SK-N-DZ (cell line): Measurements from ENCODE around the gene DDHD1.

Source experiments
- DNase-seq: peaks from one replicate; pipeline ENCODE4 v3.0.0-alpha.2; 2015; ENCODE audit warnings: low spot score
- small RNA-seq, 2 experiments: library from RNA; depleted of rRNA; stranded (forward); fragments of <200 nt; gene quantifications; one replicate each; pipeline ENCODE3, GENCODE V24; 2014

Gene DDHD1

GRCh38 chr14:52995998-52996397 lies 157.1 kb downstream of the DDHD1 start:
- DNase-seq, result no peak

- no peak for DNase-seq
Measured at GRCh38 chr14:52992236-52992870, 160.8 kb downstream of the DDHD1 start.

GRCh38 chr14:52988139-52988538 lies 165.0 kb downstream of the DDHD1 start:
- DNase-seq, result no peak

DNA sequence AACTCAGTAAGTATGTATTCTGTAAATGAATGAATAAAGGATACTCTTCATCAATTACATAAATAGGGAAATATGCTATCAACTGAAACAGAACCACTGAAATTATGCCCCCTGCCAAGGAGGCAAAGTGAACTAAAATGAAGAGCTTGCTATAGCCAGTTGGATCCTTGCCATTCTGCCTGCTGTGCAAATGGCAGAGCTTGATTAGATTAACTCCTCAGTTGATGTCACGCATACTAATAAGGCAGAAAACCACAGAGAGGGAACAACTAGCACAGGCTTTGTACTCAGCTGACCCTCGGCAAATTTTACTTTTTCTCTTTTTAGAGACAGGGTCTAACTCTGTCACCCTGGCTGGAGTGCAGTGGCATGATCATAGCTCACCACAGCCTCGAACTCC lies 165.6 kb downstream of the DDHD1 start:
- no peak for DNase-seq

- DNase-seq, result no peak
Measured at GRCh38 chr14:52987042-52987441, 166.1 kb downstream of the DDHD1 start.

Small RNA genes lying within 50 kb of the gene (small RNA-seq; reads per million reads assigned to genes)
- gene AL352979.1, result 0 reads per million in 2 experiments
